ENCODE data around the gene WNT7B.

WNT7B gene

GRCh38 chr22:45969801-45970470 is 7.0 kb downstream of the WNT7B start:
- DNase-seq = no peak

GRCh38 chr22:45969414-45969799 is 7.6 kb downstream of the WNT7B start:
- DNase-seq = no peak

GRCh38 chr22:45968751-45969413 is 8.1 kb downstream of the WNT7B start:
- DNase-seq = no peak

GRCh38 chr22:45968003-45968650 is 8.8 kb downstream of the WNT7B start:
- no peak for DNase-seq

GRCh38 chr22:45966895-45967365 is 10.0 kb downstream of the WNT7B start:
- no peak for DNase-seq

- DNase-seq = no peak
These were observed 10.6 kb downstream of the WNT7B start for GRCh38 chr22:45966320-45966894.

GRCh38 chr22:45965563-45965962 is 11.4 kb downstream of the WNT7B start:
- no peak for DNase-seq

- no peak for DNase-seq
These were observed 11.9 kb downstream of the WNT7B start for GRCh38 chr22:45964926-45965527.

GRCh38 chr22:45964372-45964771 is 12.6 kb downstream of the WNT7B start:
- DNase-seq = no peak

- DNase-seq = no peak
These were observed 13.1 kb downstream of the WNT7B start for GRCh38 chr22:45963821-45964220.

- no peak for DNase-seq
These were observed 14.1 kb downstream of the WNT7B start for GRCh38 chr22:45962756-45963324.

GRCh38 chr22:45962434-45962718 is 14.6 kb downstream of the WNT7B start:
- DNase-seq = no peak

- DNase-seq = no peak
These were observed 15.1 kb downstream of the WNT7B start for GRCh38 chr22:45961679-45962433.

GRCh38 chr22:45960477-45961386 is 16.2 kb downstream of the WNT7B start:
- no peak for DNase-seq

- no peak for DNase-seq
These were observed 17.1 kb downstream of the WNT7B start for GRCh38 chr22:45959719-45960476.

- DNase-seq = no peak
These were observed 18.0 kb downstream of the WNT7B start for GRCh38 chr22:45958971-45959370.

- no peak for DNase-seq
These were observed 19.1 kb downstream of the WNT7B start for GRCh38 chr22:45957826-45958225.

GRCh38 chr22:45953178-45953577 is 23.8 kb downstream of the WNT7B start:
- no peak for DNase-seq

GRCh38 chr22:45952553-45952952 is 24.4 kb downstream of the WNT7B start:
- no peak for DNase-seq

GRCh38 chr22:45952151-45952550 is 24.8 kb downstream of the WNT7B start:
- DNase-seq = no peak

- DNase-seq = no peak
These were observed 27.1 kb downstream of the WNT7B start for GRCh38 chr22:45949891-45950290.

Data from NCI-H748 treated with DMSO at 0.1 percent for 48 hours (cell line).